Hepatocyte (in vitro differentiated cells): ENCODE measurements around the gene TMOD1. TPM values are rescaled to one million over a fixed set of nuclear protein-coding genes. Genes with fewer than 3 reads are reported as not detected.

ENCODE experiments used
- DNase-seq: peaks from one replicate; pipeline ENCODE4 v3.0.0-alpha.2; 2016; ENCODE audit warnings: low spot score
- H2AFZ ChIP-seq: fragments of 200-600 bp; sonication (generic); 2 replicates; pipeline ENCODE4 v1.6.0; 2016; ENCODE audit warnings: antibody characterized with exemption, mild to moderate bottlenecking
- H3K27ac ChIP-seq: fragments of 200-600 bp; sonication (generic); 2 replicates; pipeline ENCODE4 v1.5.1; 2016; ENCODE audit warnings: mild to moderate bottlenecking
- H3K27me3 ChIP-seq: fragments of 200-600 bp; sonication (generic); 2 replicates; pipeline ENCODE4 v1.6.1; 2016
- H3K36me3 ChIP-seq: fragments of 200-600 bp; sonication (generic); replicated peaks from 2 replicates; pipeline ENCODE4 v1.5.1; 2016; ENCODE audit warnings: low read depth; ENCODE audit not compliant: insufficient read depth
- H3K4me1 ChIP-seq: fragments of 200-600 bp; sonication (generic); 2 replicates; pipeline ENCODE4 v1.5.1; 2016; ENCODE audit warnings: mild to moderate bottlenecking, moderate library complexity; ENCODE audit not compliant: insufficient read depth
- H3K4me2 ChIP-seq: fragments of 200-600 bp; sonication (generic); 2 replicates; pipeline ENCODE4 v1.6.0; 2016
- H3K4me3 ChIP-seq: fragments of 200-600 bp; sonication (generic); 2 replicates; pipeline ENCODE4 v1.5.1; 2016; ENCODE audit warnings: mild to moderate bottlenecking
- H3K79me2 ChIP-seq: fragments of 200-600 bp; sonication (generic); 2 replicates; pipeline ENCODE4 v1.6.0; 2017; ENCODE audit warnings: mild to moderate bottlenecking
- H3K9me2 ChIP-seq: fragments of 200-600 bp; sonication (generic); replicated peaks from 2 replicates; pipeline ENCODE4 v1.6.0; 2017; ENCODE audit warnings: mild to moderate bottlenecking; ENCODE audit not compliant: insufficient read depth
- H3K9me3 ChIP-seq: fragments of 200-600 bp; sonication (generic); 2 replicates; pipeline ENCODE4 v1.5.1; 2016; ENCODE audit warnings: low read depth, mild to moderate bottlenecking
- H4K20me1 ChIP-seq: fragments of 200-600 bp; sonication (generic); 2 replicates; pipeline ENCODE4 v1.6.0; 2016; ENCODE audit warnings: mild to moderate bottlenecking; ENCODE audit not compliant: insufficient read depth, poor library complexity, severe bottlenecking
- EZH2 ChIP-seq: fragments of 200-600 bp; sonication (generic); IDR thresholded peaks from 2 replicates; pipeline ENCODE4 v1.6.1; 2016; ENCODE audit warnings: antibody characterized with exemption, mild to moderate bottlenecking, borderline replicate concordance
- EZH2phosphoT487 ChIP-seq: fragments of 200-600 bp; sonication (generic); IDR thresholded peaks from one replicate; pipeline ENCODE4 v1.6.1; 2018; ENCODE audit warnings: antibody characterized with exemption, mild to moderate bottlenecking, low read depth, moderate library complexity; ENCODE audit not compliant: unreplicated experiment, severe bottlenecking
- WGBS: methylation state at CpG from one replicate; pipeline ENCODE4 v1.1.6; 2016; ENCODE audit warnings: low lambda C conversion rate; ENCODE audit errors: missing lambda C conversion rate; 5-methylcytosine and 5-hydroxymethylcytosine counted together
- polyA plus RNA-seq: library from polyadenylated mRNA; unstranded; fragments of >200 nt; fragmentation: Nextera tagmentation; extraction: Ambion mirVana; gene quantifications from 2 replicates; pipeline ENCODE4 v1.2.1, GENCODE V29; 2016
- total RNA-seq: library from RNA; depleted of rRNA; stranded (reverse); fragments of >200 nt; gene quantifications from 2 replicates; pipeline ENCODE4 v1.2.3, GENCODE V29; 2014
- TF ChIP-seq, protein P1 (sequence below): fragments of 200-600 bp; sonication (generic); IDR thresholded peaks from 2 replicates; pipeline ENCODE4 v1.5.1; 2016; ENCODE audit warnings: antibody characterized with exemption, mild to moderate bottlenecking; ENCODE audit not compliant: poor library complexity

Gene TMOD1
- total and polyA plus RNA-seq, 2 experiments from 2014 or later, result 0.47 to 3.5 TPM

DNA sequence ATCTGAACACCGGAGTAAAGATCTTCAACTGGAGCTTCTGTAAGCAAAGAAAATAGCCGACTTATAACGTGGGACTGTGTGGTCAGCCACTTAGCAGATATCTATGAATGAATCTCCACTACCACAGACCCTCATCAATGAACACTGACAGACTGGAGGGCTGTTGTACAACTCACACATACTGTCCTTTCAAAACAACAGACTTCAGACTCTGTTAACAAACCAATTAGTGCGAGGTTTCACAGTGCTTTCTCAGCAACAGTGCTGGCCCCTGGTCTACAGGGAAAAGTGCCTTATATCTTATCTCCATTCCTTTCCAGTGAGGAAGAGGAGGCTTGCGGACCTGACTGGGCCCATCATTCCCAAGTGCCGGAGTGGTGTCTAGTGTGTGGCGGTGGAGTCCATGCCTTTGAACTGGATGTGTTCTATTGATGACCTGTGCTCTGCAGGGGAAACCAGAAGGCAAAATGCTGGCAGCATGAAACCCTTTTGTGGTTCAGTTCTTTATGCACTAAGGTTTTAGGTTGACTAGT is 97.9 kb downstream of the TMOD1 start:
- Histone ChIP-seq H3K4me3 (no peak overlapping the region), H3K36me3 (no peaks in the 10 kb centered on the region), H3K4me2 (no peak overlapping the region), H3K79me2 (no peaks in the 10 kb centered on the region), H3K27me3 (no peaks in the 10 kb centered on the region), H3K9me2 (no peaks in the 10 kb centered on the region), H4K20me1 (no peaks in the 10 kb centered on the region), H3K4me1 (no peaks in the 10 kb centered on the region), H3K27ac (no peak overlapping the region), H3K9me3 (no peaks in the 10 kb centered on the region), H2AFZ (no peak overlapping the region)
- DNase-seq, result no peak
- TF ChIP-seq EZH2phosphoT487, result no peak
- TF ChIP-seq EZH2, result no peak
- TF ChIP-seq, protein P1, sequence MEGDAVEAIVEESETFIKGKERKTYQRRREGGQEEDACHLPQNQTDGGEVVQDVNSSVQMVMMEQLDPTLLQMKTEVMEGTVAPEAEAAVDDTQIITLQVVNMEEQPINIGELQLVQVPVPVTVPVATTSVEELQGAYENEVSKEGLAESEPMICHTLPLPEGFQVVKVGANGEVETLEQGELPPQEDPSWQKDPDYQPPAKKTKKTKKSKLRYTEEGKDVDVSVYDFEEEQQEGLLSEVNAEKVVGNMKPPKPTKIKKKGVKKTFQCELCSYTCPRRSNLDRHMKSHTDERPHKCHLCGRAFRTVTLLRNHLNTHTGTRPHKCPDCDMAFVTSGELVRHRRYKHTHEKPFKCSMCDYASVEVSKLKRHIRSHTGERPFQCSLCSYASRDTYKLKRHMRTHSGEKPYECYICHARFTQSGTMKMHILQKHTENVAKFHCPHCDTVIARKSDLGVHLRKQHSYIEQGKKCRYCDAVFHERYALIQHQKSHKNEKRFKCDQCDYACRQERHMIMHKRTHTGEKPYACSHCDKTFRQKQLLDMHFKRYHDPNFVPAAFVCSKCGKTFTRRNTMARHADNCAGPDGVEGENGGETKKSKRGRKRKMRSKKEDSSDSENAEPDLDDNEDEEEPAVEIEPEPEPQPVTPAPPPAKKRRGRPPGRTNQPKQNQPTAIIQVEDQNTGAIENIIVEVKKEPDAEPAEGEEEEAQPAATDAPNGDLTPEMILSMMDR, result no peak
- 56% methylated on average over 7 of the region's 7 CpGs for WGBS

DNA sequence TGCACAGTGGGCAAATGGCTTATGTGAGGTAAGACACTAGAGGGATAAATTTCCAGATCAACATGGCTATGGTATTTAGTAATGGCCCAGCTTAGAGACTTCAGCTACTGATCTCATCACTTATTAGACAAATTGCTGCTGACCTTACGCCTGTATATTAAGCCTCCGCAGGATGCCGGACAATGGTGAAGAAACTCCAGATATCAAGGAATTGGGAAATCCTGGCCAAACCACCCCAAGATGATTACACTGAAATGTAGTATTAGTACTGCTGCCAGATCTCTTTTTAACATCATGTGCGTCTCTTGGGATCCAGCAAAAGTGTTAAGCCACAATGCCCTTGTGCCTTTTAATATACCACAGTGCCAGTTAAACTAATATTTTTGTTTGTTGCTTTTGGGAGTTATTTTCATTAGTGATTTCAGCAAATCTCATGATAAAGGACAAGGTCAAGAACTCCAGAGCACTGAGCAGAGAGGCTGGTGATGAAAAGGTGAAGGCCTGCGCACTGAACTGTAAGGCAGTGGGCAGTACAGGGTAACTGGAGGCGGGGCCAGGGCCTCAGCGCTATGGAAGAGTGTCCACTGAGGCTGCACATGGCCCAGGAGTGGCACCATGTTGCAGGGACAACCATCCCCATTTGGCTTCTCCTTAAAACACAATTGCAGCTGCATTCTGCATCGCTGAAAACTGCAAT is 99.2 kb downstream of the TMOD1 start:
- Histone ChIP-seq H2AFZ (no peak overlapping the region), H3K4me2 (no peak overlapping the region), H4K20me1 (no peaks in the 10 kb centered on the region), H3K79me2 (no peaks in the 10 kb centered on the region), H3K4me1 (no peaks in the 10 kb centered on the region), H3K9me2 (no peaks in the 10 kb centered on the region), H3K9me3 (no peaks in the 10 kb centered on the region), H3K27ac (no peak overlapping the region), H3K4me3 (no peak overlapping the region), H3K36me3 (no peaks in the 10 kb centered on the region), H3K27me3 (no peaks in the 10 kb centered on the region)
- DNase-seq, result no peak
- WGBS, result 96% methylated on average over 8 of the region's 8 CpGs
- no peak for TF ChIP-seq EZH2
- TF ChIP-seq, protein P1, result no peak
- no peak for TF ChIP-seq EZH2phosphoT487

DNA sequence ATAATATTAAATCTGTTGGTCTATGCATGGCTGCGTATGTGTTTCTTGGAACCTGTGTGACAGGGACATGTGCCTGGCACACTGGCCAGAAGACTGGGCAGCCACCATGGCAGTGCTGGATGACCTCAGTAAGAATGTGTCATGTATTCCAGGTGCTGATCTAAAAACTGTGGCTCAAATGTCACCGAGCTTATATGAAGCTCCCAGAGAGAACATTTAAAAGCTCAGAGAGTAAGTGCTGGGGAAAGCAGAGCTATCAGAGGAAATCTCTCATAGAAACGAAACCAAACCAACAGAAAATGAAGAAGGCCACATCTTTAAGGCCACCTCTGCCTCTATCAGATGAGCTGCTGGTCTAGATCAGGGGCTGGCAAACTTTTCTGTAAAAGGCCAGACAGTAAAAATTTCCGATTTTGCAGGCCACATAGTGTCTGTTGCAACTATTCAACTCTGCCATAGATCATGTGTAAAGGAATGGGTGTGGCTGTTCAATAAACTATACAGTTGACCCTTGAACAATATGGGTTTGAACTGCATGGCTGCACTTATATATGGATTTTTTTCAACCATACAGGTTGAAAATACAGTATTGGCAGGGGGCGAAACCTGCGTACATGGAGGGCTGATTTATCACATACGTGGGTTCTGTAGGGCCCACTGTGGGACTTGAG is 99.9 kb downstream of the TMOD1 start:
- no peak overlapping the region for H3K4me3 ChIP-seq
- no peak for TF ChIP-seq EZH2
- TF ChIP-seq EZH2phosphoT487, result no peak
- TF ChIP-seq, protein P1, result no peak
- H3K36me3 ChIP-seq, result no peaks in the 10 kb centered on the region
- no peaks in the 10 kb centered on the region for H3K27me3 ChIP-seq
- no peaks in the 10 kb centered on the region for H3K79me2 ChIP-seq
- H3K4me2 ChIP-seq, result no peak overlapping the region
- no peak overlapping the region for H3K27ac ChIP-seq
- no peak overlapping the region for H2AFZ ChIP-seq
- H3K9me3 ChIP-seq, result no peaks in the 10 kb centered on the region
- H4K20me1 ChIP-seq, result no peaks in the 10 kb centered on the region
- H3K9me2 ChIP-seq, result no peaks in the 10 kb centered on the region
- DNase-seq, result no peak
- no peaks in the 10 kb centered on the region for H3K4me1 ChIP-seq
- WGBS, result 95% methylated on average over 7 of the region's 7 CpGs
